SK-N-SH (cell line): ENCODE measurements around the gene CLCN5. TPM values are rescaled to one million over a fixed set of nuclear protein-coding genes. Genes with fewer than 3 reads are reported as not detected.
A peak's percentile ranks its signal among the peaks of the same experiment; 100 is the strongest.

Source experiments
- CTCF ChIA-PET: fragments of 300-600, 350-600 bp; formaldehyde crosslinking; extraction: SDS; loops from one replicate; lab custom pipeline; 2021; lab: Yijun Ruan, JAX
- POLR2A ChIA-PET: fragments of 350-600 bp; sonication (Branson Sonifier 250); formaldehyde crosslinking; extraction: SDS; loops from one replicate; lab custom pipeline; 2020; ENCODE audit warnings: antibody characterized with exemption, inconsistent platforms; lab: Yijun Ruan, JAX
- DNase-seq: peaks from one replicate; pipeline ENCODE4 v3.0.0; 2012
- H2AFZ ChIP-seq: fragments of 200-600 bp; sonication (generic); 2 replicates; pipeline ENCODE4 v1.8.1; 2016; ENCODE audit warnings: antibody characterized with exemption, mild to moderate bottlenecking, low read depth
- H3F3A ChIP-seq: fragments of 200-600 bp; sonication (generic); replicated peaks from 2 replicates; pipeline ENCODE3; 2016; ENCODE audit warnings: antibody characterized with exemption, mild to moderate bottlenecking; ENCODE audit not compliant: insufficient read depth
- H3K27ac ChIP-seq, 2 experiments: fragments of 200-500 bp in 1 of 2; fragments of 200-600 bp in 1 of 2; sonication (Bioruptor generic) in 1 of 2; sonication (generic), shearing (Covaris generic) in 1 of 2; 2 replicates each; pipeline versions ENCODE4 v1.5.1 to v1.6.1; 2014 to 2016; ENCODE audit warnings: low read depth in 2 of 2, inconsistent platforms in 1 of 2, low read length in 1 of 2, mild to moderate bottlenecking in 1 of 2, mixed read lengths in 1 of 2
- H3K27me3 ChIP-seq: fragments of 200-600 bp; sonication (generic), shearing (Covaris generic); 2 replicates; pipeline ENCODE4 v1.6.1; 2016; ENCODE audit warnings: mixed run types; ENCODE audit not compliant: insufficient read depth
- H3K36me3 ChIP-seq, 2 experiments: fragments of 200-500 bp in 1 of 2; fragments of 200-600 bp in 1 of 2; sonication (Bioruptor generic) in 1 of 2; sonication (generic) in 1 of 2; replicated peaks in 1 of 2; 2 replicates each; pipeline versions ENCODE3 to v1.5.1; 2014 to 2016; ENCODE audit warnings: low read length in 1 of 2, mild to moderate bottlenecking in 1 of 2; ENCODE audit not compliant: insufficient read depth in 2 of 2, control insufficient read depth in 1 of 2
- H3K4me1 ChIP-seq, 2 experiments: fragments of 200-500 bp in 1 of 2; fragments of 200-600 bp in 1 of 2; sonication (Bioruptor generic) in 1 of 2; sonication (generic), shearing (Covaris generic) in 1 of 2; 2 replicates each; pipeline versions ENCODE4 v1.5.1 to v1.6.1; 2014 to 2016; ENCODE audit warnings: low read depth in 1 of 2, low read length in 1 of 2, mixed run types in 1 of 2; ENCODE audit not compliant: insufficient read depth in 2 of 2, control insufficient read depth in 1 of 2
- H3K4me2 ChIP-seq: fragments of 200-600 bp; sonication (generic), shearing (Covaris generic); 2 replicates; pipeline ENCODE4 v1.6.1; 2017; ENCODE audit warnings: mixed run types
- H3K4me3 ChIP-seq, 2 experiments: fragments of 200-500 bp in 1 of 2; fragments of 200-600 bp in 1 of 2; sonication (Bioruptor generic) in 1 of 2; sonication (generic), shearing (Covaris generic) in 1 of 2; 2 replicates each; pipeline versions ENCODE4 v1.5.1 to v1.8.1; 2014 to 2016; ENCODE audit warnings: low read depth in 2 of 2, inconsistent platforms in 1 of 2, low read length in 1 of 2, mild to moderate bottlenecking in 1 of 2, mixed read lengths in 1 of 2, moderate library complexity in 1 of 2
- H3K79me2 ChIP-seq: fragments of 200-600 bp; sonication (generic); 2 replicates; pipeline ENCODE4 v1.8.1; 2017; ENCODE audit warnings: mild to moderate bottlenecking; ENCODE audit not compliant: insufficient read depth
- H3K9ac ChIP-seq: fragments of 200-600 bp; sonication (generic); 2 replicates; pipeline ENCODE4 v1.6.1; 2017; ENCODE audit warnings: mixed run types
- H3K9me2 ChIP-seq: fragments of 200-600 bp; sonication (generic); 2 replicates; pipeline ENCODE4 v1.6.1; 2017; ENCODE audit warnings: mixed run types
- H3K9me3 ChIP-seq: fragments of 200-600 bp; sonication (generic); 2 replicates; pipeline ENCODE4 v1.6.1; 2017; ENCODE audit warnings: mixed run types, mild to moderate bottlenecking, moderate library complexity
- H4K20me1 ChIP-seq: fragments of 200-600 bp; sonication (generic); 2 replicates; pipeline ENCODE4 v1.6.1; 2017; ENCODE audit warnings: mild to moderate bottlenecking, mixed run types; ENCODE audit not compliant: insufficient read depth
- CHD2 ChIP-seq: fragments of 150-350 bp; IDR thresholded peaks from 2 replicates; pipeline ENCODE4 v1.6.1; 2018; ENCODE audit warnings: low read length; ENCODE audit not compliant: partially characterized antibody
- CTCF ChIP-seq: fragments of 200-600 bp; sonication (generic); IDR thresholded peaks from 2 replicates; pipeline ENCODE4 v1.6.1; 2017; ENCODE audit warnings: antibody characterized with exemption, mild to moderate bottlenecking, moderate library complexity
- FOXJ3 ChIP-seq: sonication (generic); formaldehyde crosslinking; IDR thresholded peaks from 2 replicates; pipeline ENCODE4 v1.5.1; 2020; ENCODE audit warnings: mild to moderate bottlenecking, missing genetic modification reagents
- FOXM1 ChIP-seq: IDR thresholded peaks from 2 replicates; pipeline ENCODE4 v1.4.0; 2012; ENCODE audit warnings: low read depth, mild to moderate bottlenecking
- GATA2 ChIP-seq: sonication (generic); formaldehyde crosslinking; IDR thresholded peaks from 2 replicates; pipeline ENCODE4 v1.5.0; 2020; ENCODE audit warnings: mild to moderate bottlenecking, missing genetic modification reagents
- JUND ChIP-seq: IDR thresholded peaks from 2 replicates; pipeline ENCODE4 v1.4.0; 2012
- MAX ChIP-seq: IDR thresholded peaks from 2 replicates; pipeline ENCODE4 v1.4.0; 2012; ENCODE audit warnings: low read depth
- MEF2A ChIP-seq: IDR thresholded peaks from 2 replicates; pipeline ENCODE4 v1.4.0; 2012; ENCODE audit warnings: low read depth, borderline replicate concordance
- NRF1 ChIP-seq: IDR thresholded peaks from 2 replicates; pipeline ENCODE4 v1.6.1; 2012; ENCODE audit warnings: low read depth, mild to moderate bottlenecking, low read length
- RAD21 ChIP-seq: IDR thresholded peaks from 2 replicates; pipeline ENCODE4 v1.6.1; 2012; ENCODE audit warnings: mild to moderate bottlenecking, low read length
- RCOR1 ChIP-seq: fragments of 150-350 bp; IDR thresholded peaks from 2 replicates; pipeline ENCODE4 v1.6.1; 2017; ENCODE audit warnings: antibody characterized with exemption, low read length
- RXRA ChIP-seq: IDR thresholded peaks from 2 replicates; pipeline ENCODE4 v1.4.0; 2012; ENCODE audit warnings: low read depth, mild to moderate bottlenecking, borderline replicate concordance
- SIN3A ChIP-seq: IDR thresholded peaks from 2 replicates; pipeline ENCODE4 v1.6.1; 2012; ENCODE audit warnings: low read depth, mild to moderate bottlenecking, low read length, moderate library complexity, borderline replicate concordance
- ZBTB33 ChIP-seq: IDR thresholded peaks from 2 replicates; pipeline ENCODE4 v1.4.0; 2012; ENCODE audit warnings: low read depth, borderline replicate concordance
- WGBS: methylation state at CpG from one replicate; pipeline ENCODE4 v1.1.6; 2017; ENCODE audit warnings: low lambda C conversion rate; 5-methylcytosine and 5-hydroxymethylcytosine counted together
- polyA plus RNA-seq, 3 experiments: library from polyadenylated mRNA; depleted of rRNA; stranded (reverse); fragments of >200 nt; gene quantifications; 2 replicates each; pipeline ENCODE4 v1.2.3, GENCODE V29; 2012

The CLCN5 gene
- polyA plus RNA-seq, 1 of the 3 experiments (the other 2 are of a cell fraction), result 1.7 TPM

DNA sequence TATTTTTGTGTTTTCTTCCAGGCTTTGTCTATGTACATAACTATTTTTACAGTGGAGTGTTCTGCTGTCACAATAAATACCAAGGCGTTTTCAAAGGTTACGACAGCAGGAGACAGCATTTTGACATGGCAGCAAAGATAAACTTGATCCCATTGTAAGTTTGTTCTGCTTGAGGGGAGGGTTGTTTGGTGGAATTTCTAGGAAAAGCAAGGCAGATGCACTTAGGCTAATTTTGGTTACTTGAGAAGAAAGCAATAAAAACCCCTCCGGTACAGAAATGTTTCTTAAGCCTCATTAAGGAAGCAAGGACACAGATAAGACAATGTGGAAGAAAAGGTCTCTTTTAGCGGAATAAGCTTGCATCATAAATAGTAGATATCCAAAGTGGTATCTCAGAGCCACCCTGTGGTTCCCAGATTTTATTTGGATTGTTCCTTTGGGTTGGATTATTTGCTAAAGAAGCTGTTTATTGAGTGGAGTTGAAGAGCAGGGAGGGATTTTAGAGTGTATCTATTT is 54.3 kb downstream of the CLCN5 start:
- H3K4me1 ChIP-seq, result peaks cover 0 to 6% of the 10 kb centered on the region in 2 experiments; a peak in 1 of 4 replicates
- TF ChIP-seq RXRA, result no peak
- TF ChIP-seq MAX, result no peak
- TF ChIP-seq FOXJ3 (CRISPR knock-in tag), result no peak
- no peak for TF ChIP-seq SIN3A
- TF ChIP-seq JUND, result no peak
- H3K9me2 ChIP-seq, result no peaks in the 10 kb centered on the region
- H2AFZ ChIP-seq, result no peak overlapping the region
- H3K9me3 ChIP-seq, result no peaks in the 10 kb centered on the region
- no peaks in the 10 kb centered on the region for H3K27me3 ChIP-seq
- ChIA-PET POLR2A (no interaction called here), CTCF (no interaction called here)
- WGBS, result 55% methylated on average over 4 of the region's 4 CpGs
- no peak overlapping the region for H3K27ac ChIP-seq
- H3K9ac ChIP-seq, result no peak overlapping the region
- no peaks in the 10 kb centered on the region for H3F3A ChIP-seq
- DNase-seq, result no peak
- H4K20me1 ChIP-seq, result no peaks in the 10 kb centered on the region
- H3K36me3 ChIP-seq, result no peaks in the 10 kb centered on the region
- no peak overlapping the region for H3K4me3 ChIP-seq
- no peaks in the 10 kb centered on the region for H3K79me2 ChIP-seq
- H3K4me2 ChIP-seq, result no peak overlapping the region

DNA sequence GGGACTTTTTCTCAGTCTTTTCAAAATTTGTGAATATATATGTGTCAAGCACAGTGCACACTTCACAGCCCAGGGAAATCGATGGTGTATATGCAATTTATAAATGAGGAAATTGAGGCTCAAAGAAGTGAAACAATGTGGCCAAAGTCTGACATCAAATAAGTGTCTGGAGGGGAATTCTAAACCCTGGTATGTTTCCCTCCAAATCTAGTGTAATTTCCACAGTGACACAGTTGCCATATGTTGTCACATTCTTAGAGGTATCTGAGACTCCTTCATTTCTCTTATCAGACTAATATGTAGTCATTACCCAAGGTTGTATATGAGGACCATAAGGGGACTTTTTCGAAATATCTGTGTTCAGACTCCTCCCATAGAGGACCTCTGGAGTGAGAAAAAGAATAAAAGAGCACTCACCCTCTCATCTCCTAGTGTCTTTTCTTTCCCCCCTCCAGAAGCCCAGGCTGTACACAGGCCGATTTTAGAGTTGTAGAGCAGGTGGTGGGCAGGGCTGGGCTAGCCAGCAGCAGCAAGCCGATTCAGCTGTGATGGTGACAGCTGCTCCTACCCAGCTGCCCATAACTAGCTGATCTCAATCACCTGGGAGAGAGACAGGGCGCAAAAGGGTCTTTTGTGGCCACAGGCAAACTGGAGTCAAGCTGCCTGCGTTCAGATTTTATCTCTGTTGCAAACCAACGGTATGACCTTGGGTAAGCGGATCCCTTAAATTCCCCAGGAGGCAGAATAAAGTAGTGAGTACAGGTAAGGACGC is 55.1 kb downstream of the CLCN5 start:
- TF ChIP-seq GATA2 (CRISPR knock-in tag) (peak; percentile 66), MEF2A (no peak)
- POLR2A ChIA-PET, result no interaction called here
- no peaks in the 10 kb centered on the region for H3K79me2 ChIP-seq
- 34% methylated on average over 9 of the region's 9 CpGs for WGBS
- H2AFZ ChIP-seq, result no peak overlapping the region
- no peaks in the 10 kb centered on the region for H3F3A ChIP-seq
- H3K27me3 ChIP-seq, result no peaks in the 10 kb centered on the region
- H3K9me3 ChIP-seq, result no peaks in the 10 kb centered on the region
- peaks cover 0 to 6% of the 10 kb centered on the region in 2 experiments; a peak in 1 of 4 replicates for H3K4me1 ChIP-seq
- CTCF ChIA-PET, result no interaction called here
- H3K36me3 ChIP-seq, result no peaks in the 10 kb centered on the region
- peak; percentile 7 for DNase-seq
- no peaks in the 10 kb centered on the region for H3K9me2 ChIP-seq
- H3K4me2 ChIP-seq, result no peak overlapping the region
- H3K9ac ChIP-seq, result no peak overlapping the region
- no peak overlapping the region for H3K27ac ChIP-seq
- no peak overlapping the region for H3K4me3 ChIP-seq
- H4K20me1 ChIP-seq, result no peaks in the 10 kb centered on the region

GRCh38 chrX:49978176-49978575 is 55.8 kb downstream of the CLCN5 start:
- CTCF ChIA-PET, result no interaction called here
- Histone ChIP-seq H3K9me3 (no peaks in the 10 kb centered on the region), H3K4me3 (no peak overlapping the region), H3K36me3 (no peaks in the 10 kb centered on the region), H3K79me2 (no peaks in the 10 kb centered on the region), H3K27ac (no peak overlapping the region), H4K20me1 (no peaks in the 10 kb centered on the region), H3K4me2 (no peak overlapping the region), H3F3A (no peaks in the 10 kb centered on the region), H3K9ac (no peak overlapping the region), H3K27me3 (no peaks in the 10 kb centered on the region), H3K4me1 (peaks cover 0 to 6% of the 10 kb centered on the region in 2 experiments; a peak in 1 of 4 replicates), H3K9me2 (no peaks in the 10 kb centered on the region), H2AFZ (no peak overlapping the region)
- POLR2A ChIA-PET, result no interaction called here
- DNase-seq, result no peak
- 52% methylated on average over 2 of the region's 2 CpGs for WGBS
- no peak for TF ChIP-seq RCOR1
- TF ChIP-seq RAD21, result no peak
- TF ChIP-seq CTCF, result no peak
- no peak for TF ChIP-seq CHD2
- TF ChIP-seq NRF1, result no peak
- no peak for TF ChIP-seq ZBTB33
- TF ChIP-seq FOXM1, result no peak
